Medulla oblongata (tissue), 1 donor: Measurements from ENCODE around the gene MAP3K15.
"Not testable (repeated sequence)": the region's sequence is repeated elsewhere in the genome, so short reads cannot be mapped to it uniquely, and the experiment has no call there.

ENCODE experiments used
- DNase-seq: peaks from one replicate; pipeline ENCODE4 v3.0.0-alpha.2; 2015; ENCODE audit errors: extremely low spot score

MAP3K15 gene

GRCh38 chrX:19540076-19540475 is 24.8 kb upstream of the MAP3K15 start:
- no peak for DNase-seq

GRCh38 chrX:19539665-19540064 is 24.4 kb upstream of the MAP3K15 start:
- DNase-seq, result no peak

- peak; percentile 8 for DNase-seq
Measured at GRCh38 chrX:19535476-19535875, 20.2 kb upstream of the MAP3K15 start.

- no peak for DNase-seq
Measured at GRCh38 chrX:19532709-19533108, 17.4 kb upstream of the MAP3K15 start.

- no peak for DNase-seq
Measured at GRCh38 chrX:19517965-19518364, 2.7 kb upstream of the MAP3K15 start.

GRCh38 chrX:19515615-19516105 is 352 bp upstream of the MAP3K15 start:
- DNase-seq, result no peak

- DNase-seq, result no peak
Measured at GRCh38 chrX:19513383-19513782, 1.9 kb downstream of the MAP3K15 start.

- DNase-seq, result no peak
Measured at GRCh38 chrX:19512961-19513360, 2.3 kb downstream of the MAP3K15 start.

GRCh38 chrX:19512359-19512758 is 2.9 kb downstream of the MAP3K15 start:
- no peak for DNase-seq

GRCh38 chrX:19511796-19512195 is 3.5 kb downstream of the MAP3K15 start:
- not testable (repeated sequence) for DNase-seq

GRCh38 chrX:19496711-19497110 is 18.6 kb downstream of the MAP3K15 start:
- no peak for DNase-seq

- no peak for DNase-seq
Measured at GRCh38 chrX:19487520-19488200, 27.6 kb downstream of the MAP3K15 start.

GRCh38 chrX:19479458-19479857 is 35.9 kb downstream of the MAP3K15 start:
- no peak for DNase-seq

GRCh38 chrX:19468383-19468782 is 46.9 kb downstream of the MAP3K15 start:
- not testable (repeated sequence) for DNase-seq

GRCh38 chrX:19462879-19463278 is 52.4 kb downstream of the MAP3K15 start:
- DNase-seq, result no peak

- DNase-seq, result no peak
Measured at GRCh38 chrX:19462231-19462630, 53.1 kb downstream of the MAP3K15 start.

- DNase-seq, result no peak
Measured at GRCh38 chrX:19457662-19458061, 57.6 kb downstream of the MAP3K15 start.

GRCh38 chrX:19448077-19448476 is 67.2 kb downstream of the MAP3K15 start:
- DNase-seq, result no peak

- no peak for DNase-seq
Measured at GRCh38 chrX:19446397-19446796, 68.9 kb downstream of the MAP3K15 start.

GRCh38 chrX:19445772-19446171 is 69.5 kb downstream of the MAP3K15 start:
- not testable (repeated sequence) for DNase-seq

GRCh38 chrX:19443869-19444526 is 71.3 kb downstream of the MAP3K15 start:
- DNase-seq, result no peak

GRCh38 chrX:19440713-19441112 is 74.6 kb downstream of the MAP3K15 start:
- no peak for DNase-seq

- not testable (repeated sequence) for DNase-seq
Measured at GRCh38 chrX:19422661-19423060, 92.6 kb downstream of the MAP3K15 start.
